HCT116 (cell line): ENCODE data around the gene USP36. TPM values are rescaled to one million over a fixed set of nuclear protein-coding genes. Genes with fewer than 3 reads are reported as not detected.

ENCODE experiments used
- ATAC-seq: fragments of 200-7000 bp; cut with Tn5 transposase; 2 replicates; pipeline ENCODE4 v1.9.1; 2020; ENCODE audit warnings: mild to moderate bottlenecking, moderate library complexity
- BruUV-seq: library from RNA; stranded (reverse); fragments of 400-500 nt; replicated peaks from 2 replicates; lab custom pipeline; 2021; lab: Mats Ljungman, UMichigan
- CTCF ChIA-PET: fragments of 300-600 bp; sonication (Branson Sonifier 250); formaldehyde crosslinking; loops from one replicate; lab custom pipeline; 2021; ENCODE audit warnings: antibody characterized with exemption; lab: Charles Lee
- POLR2A ChIA-PET: fragments of 300-600, 350-600 bp; sonication (Branson Sonifier 250); formaldehyde crosslinking; loops from one replicate; lab custom pipeline; 2021; ENCODE audit warnings: antibody characterized with exemption; lab: Charles Lee
- RAD21 ChIA-PET, 2 experiments: fragments of 300-600 bp; sonication (Branson Sonifier 250); formaldehyde crosslinking; loops; one replicate each; lab custom pipeline; 2023; ENCODE audit warnings: low total read pairs in 2 of 2; ENCODE audit not compliant: uncharacterized antibody in 2 of 2, unreplicated experiment in 2 of 2, low non-redundant PET in 1 of 2; lab: Charles Lee
- DNase-seq: peaks from one replicate; pipeline ENCODE4 v3.0.0-alpha.2; 2010; ENCODE audit warnings: low read depth, low spot score
- H2AFZ ChIP-seq: fragments of 200-600 bp; shearing (Covaris generic), sonication (generic); 2 replicates; pipeline ENCODE4 v1.6.1; 2017; ENCODE audit warnings: low read depth, mixed run types, mixed read lengths, antibody characterized with exemption, low read length; ENCODE audit not compliant: poor library complexity, severe bottlenecking
- H3K27ac ChIP-seq: 2 replicates; pipeline ENCODE4 v1.5.1; 2012; ENCODE audit warnings: low read depth, low read length
- H3K27me3 ChIP-seq: fragments of 200-600 bp; sonication (generic); 2 replicates; pipeline ENCODE4 v1.6.1; 2016; ENCODE audit warnings: mixed run types, low read length, mixed read lengths; ENCODE audit not compliant: insufficient read depth
- H3K36me3 ChIP-seq, 2 experiments: fragments of 200-500 bp in 1 of 2; fragments of 200-600 bp in 1 of 2; sonication (Bioruptor generic) in 1 of 2; sonication (generic) in 1 of 2; 2 replicates each; pipeline versions ENCODE4 v1.5.1 to v1.6.1; 2014 to 2016; ENCODE audit warnings: low read length in 2 of 2, inconsistent platforms in 1 of 2, mixed read lengths in 1 of 2, mixed run types in 1 of 2; ENCODE audit not compliant: insufficient read depth in 2 of 2, control insufficient read depth in 1 of 2
- H3K4me1 ChIP-seq, 2 experiments: fragments of 200-600 bp in 1 of 2; sonication (generic) in 1 of 2; 2 replicates each; pipeline versions ENCODE4 v1.5.1 to v1.6.1; 2012 to 2017; ENCODE audit warnings: low read length in 2 of 2, inconsistent platforms in 1 of 2, mild to moderate bottlenecking in 1 of 2, mixed read lengths in 1 of 2, mixed run types in 1 of 2, moderate library complexity in 1 of 2; ENCODE audit not compliant: insufficient read depth in 2 of 2, control insufficient read depth in 1 of 2
- H3K4me2 ChIP-seq: fragments of 200-600 bp; sonication (generic); 2 replicates; pipeline ENCODE4 v1.6.1; 2017; ENCODE audit warnings: mixed run types, low read length, mixed read lengths
- H3K4me3 ChIP-seq, 2 experiments: fragments of 200-600 bp in 1 of 2; sonication (generic) in 1 of 2; replicated peaks in 1 of 2; 2 replicates each; pipeline ENCODE4 v1.5.1; 2011 to 2016; ENCODE audit warnings: low read length in 2 of 2, control low read depth in 1 of 2, low read depth in 1 of 2, mild to moderate bottlenecking in 1 of 2, mixed read lengths in 1 of 2, mixed run types in 1 of 2
- H3K79me2 ChIP-seq: fragments of 200-600 bp; sonication (generic); 2 replicates; pipeline ENCODE4 v1.6.1; 2017; ENCODE audit warnings: mild to moderate bottlenecking, mixed run types, low read length, moderate library complexity, mixed read lengths; ENCODE audit not compliant: insufficient read depth
- H3K9ac ChIP-seq: fragments of 200-600 bp; sonication (generic); 2 replicates; pipeline ENCODE4 v1.6.1; 2016; ENCODE audit warnings: low read length, mixed read lengths
- H3K9me2 ChIP-seq: fragments of 200-600 bp; sonication (generic), shearing (Covaris generic); 2 replicates; pipeline ENCODE4 v1.6.1; 2017; ENCODE audit warnings: mixed run types, mild to moderate bottlenecking, moderate library complexity; ENCODE audit not compliant: insufficient read depth
- H3K9me3 ChIP-seq, 2 experiments: fragments of 200-500 bp in 1 of 2; fragments of 200-600 bp in 1 of 2; sonication (Bioruptor generic) in 1 of 2; sonication (generic) in 1 of 2; 2 replicates each; pipeline ENCODE4 v1.6.1; 2014 to 2017; ENCODE audit warnings: low read length in 2 of 2, mixed read lengths in 2 of 2, inconsistent platforms in 1 of 2, low read depth in 1 of 2, mild to moderate bottlenecking in 1 of 2, mixed run types in 1 of 2, moderate library complexity in 1 of 2; ENCODE audit not compliant: control insufficient read depth in 1 of 2, insufficient read depth in 1 of 2
- H4K20me1 ChIP-seq: fragments of 200-600 bp; sonication (generic), shearing (Covaris generic); 2 replicates; pipeline ENCODE4 v1.6.1; 2017; ENCODE audit warnings: mixed run types, mild to moderate bottlenecking, moderate library complexity; ENCODE audit not compliant: insufficient read depth
- CEBPB ChIP-seq: IDR thresholded peaks from 2 replicates; pipeline ENCODE4 v1.6.1; 2012; ENCODE audit warnings: low read depth
- EGR1 ChIP-seq: IDR thresholded peaks from 2 replicates; pipeline ENCODE4 v1.6.1; 2012; ENCODE audit warnings: low read depth
- ELF1 ChIP-seq: IDR thresholded peaks from 2 replicates; pipeline ENCODE4 v1.6.1; 2012; ENCODE audit warnings: low read depth, borderline replicate concordance
- EZH2 ChIP-seq: fragments of 200-600 bp; sonication (generic); IDR thresholded peaks from 2 replicates; pipeline ENCODE4 v1.6.1; 2017; ENCODE audit warnings: antibody characterized with exemption, mixed run types
- FOSL1 ChIP-seq: IDR thresholded peaks from 2 replicates; pipeline ENCODE4 v1.6.1; 2012; ENCODE audit warnings: low read depth
- JUND ChIP-seq: IDR thresholded peaks from 2 replicates; pipeline ENCODE4 v1.6.1; 2012
- POLR2AphosphoS5 ChIP-seq: IDR thresholded peaks from 2 replicates; pipeline ENCODE4 v1.6.1; 2011; ENCODE audit warnings: mild to moderate bottlenecking, low read depth, low read length, moderate library complexity
- RAD21 ChIP-seq: IDR thresholded peaks from 2 replicates; pipeline ENCODE4 v1.6.1; 2012; ENCODE audit warnings: low read depth, mild to moderate bottlenecking
- SP1 ChIP-seq: IDR thresholded peaks from 2 replicates; pipeline ENCODE4 v1.6.1; 2012; ENCODE audit warnings: low read depth
- TCF7L2 ChIP-seq: IDR thresholded peaks from 2 replicates; pipeline ENCODE4 v1.7.0; 2011; ENCODE audit warnings: borderline replicate concordance, inconsistent platforms; ENCODE audit not compliant: insufficient read depth, insufficient read length; ENCODE audit errors: extremely low read depth
- YY1 ChIP-seq: IDR thresholded peaks from 2 replicates; pipeline ENCODE4 v1.6.1; 2011; ENCODE audit warnings: low read length, low read depth, moderate library complexity, mild to moderate bottlenecking; ENCODE audit not compliant: insufficient replicate concordance; ENCODE audit errors: extremely low read depth
- ZFX ChIP-seq: fragments of 450-650 bp; IDR thresholded peaks from 2 replicates; pipeline ENCODE4 v1.6.1; 2017
- ZNF274 ChIP-seq: fragments of 200-500 bp; sonication (Bioruptor generic); IDR thresholded peaks from 2 replicates; pipeline ENCODE4 v1.6.1; 2014; ENCODE audit warnings: mild to moderate bottlenecking, low read depth, low read length, inconsistent platforms
- intact Hi-C: fragments of 100-400 bp; cut with micrococcal nuclease; formaldehyde crosslinking; loops from 2 replicates; pipeline ENCODE4 v1.10.0; 2022
- total RNA-seq: library from RNA; stranded (reverse); gene quantifications from one replicate; pipeline ENCODE4 v1.2.1, GENCODE V29; 2021; ENCODE audit not compliant: unreplicated experiment
- TF ChIP-seq, protein P1 (sequence below): IDR thresholded peaks from 2 replicates; pipeline ENCODE4 v1.6.1; 2012
- TF ChIP-seq, protein P2 (sequence below): IDR thresholded peaks from 2 replicates; pipeline ENCODE4 v1.6.1; 2012
- TF ChIP-seq, protein P3 (sequence below), 3 experiments: fragments of 200-600 bp in 1 of 3; sonication (generic) in 1 of 3; IDR thresholded peaks in 2 of 3; conservative IDR thresholded peaks in 1 of 3; 2 replicates each; pipeline ENCODE4 v1.5.1; 2012 to 2017; ENCODE audit warnings: low read depth in 2 of 3, low read length in 2 of 3, antibody characterized with exemption in 1 of 3, borderline replicate concordance in 1 of 3, control low read depth in 1 of 3, mild to moderate bottlenecking in 1 of 3, mixed read lengths in 1 of 3, mixed run types in 1 of 3, moderate library complexity in 1 of 3; ENCODE audit not compliant: insufficient read depth in 1 of 3
- TF ChIP-seq, protein P4 (sequence below): IDR thresholded peaks from 2 replicates; pipeline ENCODE4 v1.6.1; 2011; ENCODE audit warnings: mild to moderate bottlenecking, low read length, moderate library complexity; ENCODE audit not compliant: insufficient replicate concordance; ENCODE audit errors: extremely low read depth

The USP36 gene
- total RNA-seq, 1 experiment from 2014 or later = 104 TPM

DNA sequence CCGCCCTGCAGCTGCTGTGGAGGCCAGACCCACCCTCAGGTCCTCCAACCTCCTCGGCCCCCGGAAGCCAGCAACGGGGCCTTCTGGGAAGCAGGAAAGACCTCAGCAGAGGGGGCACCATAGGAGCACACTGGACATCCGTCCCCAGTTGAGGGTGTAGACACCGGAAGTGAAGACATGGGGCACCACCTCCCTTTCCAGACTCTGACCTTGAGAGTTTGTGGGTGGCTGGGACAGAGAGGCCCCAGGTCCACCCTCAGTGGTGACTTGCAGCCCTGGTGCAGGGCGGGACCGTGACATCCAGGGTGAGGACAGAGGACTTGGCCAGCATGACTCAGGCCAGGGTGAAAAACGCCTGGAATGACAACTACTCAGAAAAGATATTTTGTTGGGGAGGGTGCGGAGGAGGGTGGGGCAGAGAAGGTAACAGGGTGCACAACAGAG lies 42.5 kb upstream of the USP36 start:
- CTCF ChIA-PET = interaction anchor here (1.0 to 1.3 kb wide), 4 partner anchors 8 to 88 kb away, joined by 3 to 9 read pairs (median 4); no protein-coding TSS in a partner anchor
- POLR2A ChIA-PET = interaction anchor here (1.3 kb wide), 1 partner anchor 40 kb away, joined by 5 read pairs; no protein-coding TSS in a partner anchor
- peaks cover 23% of the 10 kb centered on the region; the same call in 1 of the 2 replicates for H3K79me2 ChIP-seq

More for the DNA sequence above, 42.5 kb upstream of the USP36 start:
- Histone ChIP-seq H3K9me3 (no peaks in the 10 kb centered on the region), H3K27ac (peak overlapping the region; percentile 95), H3K36me3 (no peaks in the 10 kb centered on the region), H3K9me2 (no peaks in the 10 kb centered on the region), H4K20me1 (no peaks in the 10 kb centered on the region), H3K4me3 (peak overlapping the region; percentile 41 to 54), H3K27me3 (no peaks in the 10 kb centered on the region), H3K4me1 (peaks cover 48 to 82% of the 10 kb centered on the region in 2 experiments), H3K9ac (peak overlapping the region; percentile 82), H2AFZ (no peak overlapping the region), H3K4me2 (peak overlapping the region; percentile 97)
- intact Hi-C loops = no loop called here
- BruUV-seq = no TSS peak
- RAD21 ChIA-PET = interaction anchor here (0.6 to 1.2 kb wide), 2 partner anchors 15 to 88 kb away, joined by 3 read pairs; no protein-coding TSS in a partner anchor
- peak; percentile 70 for ATAC-seq
- TF ChIP-seq, protein P1, sequence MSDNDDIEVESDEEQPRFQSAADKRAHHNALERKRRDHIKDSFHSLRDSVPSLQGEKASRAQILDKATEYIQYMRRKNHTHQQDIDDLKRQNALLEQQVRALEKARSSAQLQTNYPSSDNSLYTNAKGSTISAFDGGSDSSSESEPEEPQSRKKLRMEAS = no peak; the same call in 1 of the 2 replicates
- TF ChIP-seq CEBPB (no peak), FOSL1 (peak; percentile 68), ZNF274 (no peak), RAD21 (no peak), JUND (peak; percentile 69; the same call in 1 of the 2 replicates), ELF1 (no peak), ZFX (no peak), TCF7L2 (no peak), YY1 (peak; percentile 32), POLR2AphosphoS5 (no peak; the same call in none of the 2 replicates), EZH2 (no peak), SP1 (peak; percentile 75), EGR1 (no peak)
- TF ChIP-seq, protein P2, sequence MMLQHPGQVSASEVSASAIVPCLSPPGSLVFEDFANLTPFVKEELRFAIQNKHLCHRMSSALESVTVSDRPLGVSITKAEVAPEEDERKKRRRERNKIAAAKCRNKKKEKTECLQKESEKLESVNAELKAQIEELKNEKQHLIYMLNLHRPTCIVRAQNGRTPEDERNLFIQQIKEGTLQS = no peak
- TF ChIP-seq, protein P3, sequence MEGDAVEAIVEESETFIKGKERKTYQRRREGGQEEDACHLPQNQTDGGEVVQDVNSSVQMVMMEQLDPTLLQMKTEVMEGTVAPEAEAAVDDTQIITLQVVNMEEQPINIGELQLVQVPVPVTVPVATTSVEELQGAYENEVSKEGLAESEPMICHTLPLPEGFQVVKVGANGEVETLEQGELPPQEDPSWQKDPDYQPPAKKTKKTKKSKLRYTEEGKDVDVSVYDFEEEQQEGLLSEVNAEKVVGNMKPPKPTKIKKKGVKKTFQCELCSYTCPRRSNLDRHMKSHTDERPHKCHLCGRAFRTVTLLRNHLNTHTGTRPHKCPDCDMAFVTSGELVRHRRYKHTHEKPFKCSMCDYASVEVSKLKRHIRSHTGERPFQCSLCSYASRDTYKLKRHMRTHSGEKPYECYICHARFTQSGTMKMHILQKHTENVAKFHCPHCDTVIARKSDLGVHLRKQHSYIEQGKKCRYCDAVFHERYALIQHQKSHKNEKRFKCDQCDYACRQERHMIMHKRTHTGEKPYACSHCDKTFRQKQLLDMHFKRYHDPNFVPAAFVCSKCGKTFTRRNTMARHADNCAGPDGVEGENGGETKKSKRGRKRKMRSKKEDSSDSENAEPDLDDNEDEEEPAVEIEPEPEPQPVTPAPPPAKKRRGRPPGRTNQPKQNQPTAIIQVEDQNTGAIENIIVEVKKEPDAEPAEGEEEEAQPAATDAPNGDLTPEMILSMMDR (IDR thresholded peaks at IDR 0.05 in 2 of 3, conservative IDR thresholded peaks at IDR 0.05 in 1 of 3; ENCODE audit: borderline replicate concordance in 1 of 3, insufficient read depth in 1 of 3, low read depth in 2 of 3, low read length in 2 of 3) = no peak
- TF ChIP-seq, protein P4, sequence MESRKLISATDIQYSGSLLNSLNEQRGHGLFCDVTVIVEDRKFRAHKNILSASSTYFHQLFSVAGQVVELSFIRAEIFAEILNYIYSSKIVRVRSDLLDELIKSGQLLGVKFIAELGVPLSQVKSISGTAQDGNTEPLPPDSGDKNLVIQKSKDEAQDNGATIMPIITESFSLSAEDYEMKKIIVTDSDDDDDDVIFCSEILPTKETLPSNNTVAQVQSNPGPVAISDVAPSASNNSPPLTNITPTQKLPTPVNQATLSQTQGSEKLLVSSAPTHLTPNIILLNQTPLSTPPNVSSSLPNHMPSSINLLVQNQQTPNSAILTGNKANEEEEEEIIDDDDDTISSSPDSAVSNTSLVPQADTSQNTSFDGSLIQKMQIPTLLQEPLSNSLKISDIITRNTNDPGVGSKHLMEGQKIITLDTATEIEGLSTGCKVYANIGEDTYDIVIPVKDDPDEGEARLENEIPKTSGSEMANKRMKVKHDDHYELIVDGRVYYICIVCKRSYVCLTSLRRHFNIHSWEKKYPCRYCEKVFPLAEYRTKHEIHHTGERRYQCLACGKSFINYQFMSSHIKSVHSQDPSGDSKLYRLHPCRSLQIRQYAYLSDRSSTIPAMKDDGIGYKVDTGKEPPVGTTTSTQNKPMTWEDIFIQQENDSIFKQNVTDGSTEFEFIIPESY = no peak
- TF ChIP-seq, all 23 proteins: peak for 4
- DNase-seq = peak; percentile 71
